HG03108 (cell line): ENCODE data around the gene KRTAP10-12.
"Not testable (repeated sequence)": the region's sequence is repeated elsewhere in the genome, so short reads cannot be mapped to it uniquely, and the experiment has no call there.

Experiments used
- ATAC-seq: cut with Tn5 transposase; IDR thresholded peaks from one replicate; pipeline ENCODE4 v1.9.1; 2021; ENCODE audit warnings: moderate library complexity; ENCODE audit not compliant: unreplicated experiment

The KRTAP10-12 gene

DNA sequence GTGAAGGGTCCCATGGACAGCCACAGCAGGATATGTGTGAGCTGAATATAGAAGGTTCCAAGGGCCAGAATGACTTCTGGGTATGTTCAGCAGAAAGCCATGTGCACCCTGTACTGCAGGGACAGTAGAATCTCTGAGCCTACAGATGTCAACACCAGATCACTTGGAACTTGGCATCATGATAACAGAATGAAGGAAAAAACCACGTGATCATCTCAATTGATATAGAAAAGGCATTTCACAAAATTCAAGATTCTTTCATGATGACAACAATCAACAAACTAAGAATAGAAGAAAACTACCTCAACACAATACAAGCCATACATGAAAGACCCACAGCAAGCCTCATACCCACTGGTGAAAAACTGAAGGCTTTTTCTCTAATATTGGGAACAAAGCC is 29.4 kb upstream of the KRTAP10-12 start:
- no peak for ATAC-seq

DNA sequence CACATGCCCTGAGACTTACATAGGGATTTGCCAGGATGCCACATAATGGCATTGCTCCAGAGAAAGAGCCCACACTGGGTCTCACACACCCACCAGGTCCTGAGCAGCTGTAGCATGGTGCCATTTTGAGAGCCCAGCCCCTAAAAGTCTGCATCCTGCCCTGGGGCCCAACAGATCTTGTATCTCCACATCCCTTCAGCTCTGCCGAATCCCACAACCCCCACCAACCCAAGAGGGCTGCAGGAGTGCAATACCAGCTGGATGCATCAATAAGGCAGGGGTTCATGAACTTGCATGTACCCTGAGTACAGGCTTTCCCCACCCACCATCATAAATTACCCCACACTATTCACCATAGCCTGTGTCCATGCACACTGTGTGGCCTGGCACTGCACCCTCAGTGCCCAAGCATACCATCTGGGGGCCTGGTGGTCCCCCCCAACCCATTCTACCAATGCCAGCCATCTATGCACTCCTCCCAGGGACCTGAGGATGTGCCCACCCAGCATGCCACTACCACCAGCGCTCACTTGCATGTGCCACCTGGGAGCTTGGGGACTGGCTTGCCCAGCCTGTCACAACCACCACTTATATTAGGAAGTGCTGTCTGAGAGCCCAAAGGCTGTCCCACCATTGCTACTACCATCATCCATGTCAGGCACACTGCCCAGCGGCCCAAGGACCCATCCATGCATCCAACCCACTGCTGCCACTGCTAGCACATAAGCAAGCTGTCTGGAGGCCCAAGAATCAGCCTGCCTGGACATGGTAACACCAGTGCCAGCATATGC is 26.1 kb upstream of the KRTAP10-12 start:
- ATAC-seq: no peak

DNA sequence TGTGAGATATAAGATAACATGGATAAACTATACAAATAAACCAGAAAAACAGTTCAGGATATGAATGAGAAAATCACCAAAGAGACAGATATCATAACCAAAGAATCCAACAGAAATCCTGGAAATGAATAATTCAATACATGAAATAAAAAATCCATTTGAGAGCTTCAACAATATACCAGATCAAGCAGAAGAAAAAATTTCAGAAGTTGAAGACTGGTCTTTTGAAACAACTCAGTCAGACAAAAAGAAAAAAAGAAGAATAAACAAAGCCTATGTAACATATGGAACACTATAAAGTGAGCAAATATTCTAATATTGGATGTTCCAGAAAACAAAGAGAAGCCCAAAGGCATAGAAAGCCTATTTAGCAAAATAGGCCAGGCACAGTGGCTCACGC is 25.1 kb upstream of the KRTAP10-12 start:
- ATAC-seq: no peak

DNA sequence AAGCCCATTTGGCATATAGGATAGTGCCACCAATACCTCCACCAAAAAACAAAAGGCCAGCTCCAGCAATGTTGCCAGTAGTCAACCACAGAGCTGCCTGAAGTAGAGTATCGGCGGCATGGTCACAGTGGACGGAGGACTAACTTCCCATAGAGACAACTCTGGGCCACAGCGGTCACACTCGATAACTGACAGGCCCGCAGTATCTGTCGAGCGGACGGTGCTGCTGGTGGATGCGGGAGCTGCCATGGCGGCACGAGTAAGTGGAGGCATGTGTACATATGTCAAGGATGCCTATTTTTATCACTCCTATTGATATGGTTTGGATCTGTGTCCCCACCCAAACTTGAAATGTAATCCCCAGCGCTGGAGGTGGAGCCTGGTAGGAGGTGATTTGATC is 19.1 kb upstream of the KRTAP10-12 start:
- no peak for ATAC-seq

DNA sequence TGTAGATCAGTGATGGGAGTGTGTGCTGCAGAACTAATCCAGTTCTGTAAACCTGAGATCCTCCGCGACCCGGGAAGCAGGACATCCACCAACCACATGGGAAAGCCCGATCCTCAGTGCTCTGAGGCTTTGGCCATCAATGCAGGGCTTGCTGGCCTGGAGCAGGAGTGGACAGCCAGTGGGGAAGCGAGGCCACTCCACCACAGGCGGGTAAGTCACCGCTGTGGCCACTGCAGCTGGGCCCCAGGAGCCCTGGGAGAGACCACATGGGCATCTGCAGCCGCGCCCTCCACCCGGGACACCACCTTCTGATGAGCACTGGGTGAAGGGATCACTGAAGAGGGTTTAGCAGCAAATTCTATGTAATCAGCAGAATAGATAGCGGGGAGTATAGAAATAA is 15.8 kb upstream of the KRTAP10-12 start:
- ATAC-seq: no peak

DNA sequence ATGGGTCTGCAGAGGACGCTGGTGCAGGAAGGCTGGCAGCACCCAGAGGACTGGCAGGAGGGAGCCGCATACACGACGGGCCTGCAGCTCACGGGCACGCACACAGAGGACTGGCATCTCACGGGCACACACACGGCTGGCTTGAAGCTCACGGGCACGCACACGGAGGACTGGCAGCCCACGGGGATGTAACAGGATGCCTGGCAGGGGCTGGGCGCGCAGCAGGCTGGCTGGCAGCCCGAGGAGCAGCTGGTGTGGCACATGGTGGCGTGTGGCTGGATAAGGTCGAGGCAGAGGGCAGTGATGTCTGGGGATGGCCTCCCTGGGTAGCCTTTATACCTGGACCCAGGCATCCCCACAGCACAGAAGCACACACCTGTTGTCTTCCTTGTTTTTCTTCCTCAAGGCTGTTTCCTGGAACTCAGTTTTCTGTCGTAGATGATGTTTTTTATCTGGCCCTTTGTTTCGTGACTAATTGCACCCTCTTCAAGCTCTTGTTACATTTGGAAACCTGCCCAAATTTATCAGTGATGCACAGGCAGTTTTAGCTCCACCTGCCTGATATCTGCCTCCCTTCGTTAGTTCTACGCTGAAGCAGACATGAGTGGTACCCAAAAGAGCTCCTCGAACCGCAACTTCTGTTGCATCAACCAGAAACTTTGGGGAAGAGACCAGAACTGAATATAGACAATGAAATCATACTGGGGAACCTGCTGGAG is 15.0 kb upstream of the KRTAP10-12 start, which contains the start of gene KRTAP12-1:
Gene KRTAP12-1 (minus strand): TSS at position 303 of the 719 bp plus-strand sequence. CDS start 40 bp downstream, at position 263.
- ATAC-seq: no peak

DNA sequence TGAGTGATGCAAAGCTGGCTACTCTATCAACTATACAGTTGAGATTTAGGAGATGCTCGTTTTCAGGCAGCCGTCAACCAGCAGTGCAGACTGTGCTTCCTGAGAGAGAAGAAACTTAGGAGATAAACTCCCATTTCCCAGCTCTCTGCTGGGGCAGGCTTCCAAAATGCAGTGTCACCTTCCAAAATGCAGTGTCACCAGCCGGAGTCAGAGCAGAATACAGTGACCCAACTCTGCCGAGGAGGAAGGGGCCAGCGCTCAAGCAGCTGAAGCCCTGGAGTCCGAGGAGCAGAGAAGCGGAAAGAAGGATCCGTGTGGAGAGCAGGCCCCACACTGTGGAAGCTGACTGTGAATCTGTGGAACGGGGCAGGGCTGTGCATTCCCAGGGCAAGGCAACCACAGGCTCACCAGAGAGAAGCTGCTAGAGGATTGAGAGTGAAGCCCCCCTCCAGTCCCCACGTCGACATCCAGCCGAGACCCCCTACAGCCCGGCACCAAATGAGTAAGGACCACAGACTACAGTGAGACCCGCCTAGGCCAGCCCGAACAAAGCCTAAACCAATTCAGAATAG is 14.3 kb upstream of the KRTAP10-12 start:
- ATAC-seq: no peak

DNA sequence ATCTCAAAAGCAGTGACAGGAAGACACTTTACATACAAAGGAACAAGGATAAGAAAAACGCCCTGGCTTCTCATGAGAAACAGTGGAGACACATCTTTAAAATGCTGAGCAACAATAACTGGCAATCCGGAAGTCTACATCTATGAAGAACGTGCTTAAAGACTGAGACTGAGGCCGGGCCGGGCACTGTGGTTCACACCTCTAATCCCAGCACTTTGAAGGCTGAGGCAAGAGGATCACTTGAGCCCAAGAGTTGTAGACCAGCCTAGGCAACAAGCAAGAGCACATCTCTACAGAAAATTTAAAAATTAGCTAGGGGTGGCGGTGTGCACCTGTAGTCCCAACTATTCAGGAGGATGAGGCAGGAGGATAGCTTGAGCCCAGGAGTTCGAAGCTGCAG is 12.9 kb upstream of the KRTAP10-12 start:
- ATAC-seq: no peak

DNA sequence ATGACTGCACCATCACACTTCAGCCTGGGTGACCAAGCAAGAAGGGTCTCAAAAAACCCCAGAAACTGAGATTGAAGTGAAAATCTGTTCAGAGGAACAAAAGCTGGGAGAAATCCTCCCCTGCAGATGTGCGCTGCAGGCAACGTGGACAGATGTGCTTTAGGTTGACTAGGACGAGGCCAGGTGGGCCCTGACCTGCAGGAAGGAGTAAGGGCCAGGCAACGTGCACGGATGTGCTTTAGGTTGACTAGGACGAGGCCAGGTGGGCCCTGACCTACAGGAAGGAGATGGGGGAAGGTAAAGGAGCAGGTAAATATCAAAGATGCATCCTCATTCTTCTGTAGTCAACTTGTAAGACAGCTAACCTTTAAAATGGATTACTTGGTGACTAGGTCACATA is 12.5 kb upstream of the KRTAP10-12 start:
- no peak for ATAC-seq

DNA sequence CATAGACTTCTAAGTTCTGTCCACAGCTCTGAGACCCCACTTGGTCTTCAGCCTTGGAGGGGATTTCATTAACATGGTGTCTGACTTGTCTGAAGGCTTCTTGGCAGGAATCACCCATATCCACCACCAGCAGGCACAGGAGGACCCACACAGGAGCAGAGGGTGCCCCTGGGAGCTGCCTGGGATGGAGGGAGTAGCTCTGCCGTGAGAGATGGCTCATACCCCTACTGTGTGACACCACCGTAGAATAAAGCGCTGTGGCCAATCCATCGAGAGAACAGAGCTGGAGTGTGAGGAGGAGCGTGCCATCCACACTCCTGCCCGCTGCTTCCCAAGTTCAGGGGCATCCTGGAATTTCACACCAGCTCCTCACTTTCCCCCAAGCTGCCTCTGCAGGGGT is 11.9 kb upstream of the KRTAP10-12 start:
- ATAC-seq: not testable (repeated sequence)

DNA sequence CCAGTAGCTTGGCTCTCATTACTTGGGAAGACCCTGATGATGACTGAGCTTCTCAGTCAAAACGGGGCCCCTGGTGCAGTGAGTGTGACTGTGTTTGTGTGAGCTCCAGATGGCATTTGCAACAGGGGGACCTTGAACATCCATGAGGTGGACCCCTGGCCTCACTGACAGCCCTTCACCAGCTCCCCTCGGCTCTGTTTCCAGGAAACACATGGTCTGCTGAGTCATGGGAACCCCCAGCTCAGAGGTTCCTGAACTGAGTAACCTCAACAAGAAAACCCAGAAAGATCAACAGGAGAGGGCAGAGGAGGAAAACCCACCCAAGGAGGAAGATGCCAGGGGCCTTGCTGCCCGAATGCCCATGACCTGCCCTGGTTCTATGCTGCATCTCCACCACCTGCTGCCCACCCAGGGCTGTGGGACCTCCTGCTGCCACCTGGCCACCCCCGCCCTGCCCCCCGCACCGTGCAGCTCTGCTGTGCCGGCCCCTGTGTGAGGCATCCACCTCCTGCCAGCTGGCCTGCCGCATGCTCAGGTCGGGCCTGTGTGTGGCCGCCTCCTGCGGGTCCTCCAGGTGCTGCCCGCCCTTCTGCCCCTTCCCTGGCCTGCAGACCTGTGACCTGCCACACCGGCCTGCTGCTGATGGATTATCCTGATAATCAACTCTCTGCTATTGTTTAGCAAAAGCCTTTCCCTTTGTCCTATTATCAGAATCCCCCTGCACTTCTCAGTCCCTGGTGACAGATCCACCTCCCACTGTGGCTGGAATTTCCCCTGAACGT is 10.8 kb upstream of the KRTAP10-12 start:
- ATAC-seq: no peak

DNA sequence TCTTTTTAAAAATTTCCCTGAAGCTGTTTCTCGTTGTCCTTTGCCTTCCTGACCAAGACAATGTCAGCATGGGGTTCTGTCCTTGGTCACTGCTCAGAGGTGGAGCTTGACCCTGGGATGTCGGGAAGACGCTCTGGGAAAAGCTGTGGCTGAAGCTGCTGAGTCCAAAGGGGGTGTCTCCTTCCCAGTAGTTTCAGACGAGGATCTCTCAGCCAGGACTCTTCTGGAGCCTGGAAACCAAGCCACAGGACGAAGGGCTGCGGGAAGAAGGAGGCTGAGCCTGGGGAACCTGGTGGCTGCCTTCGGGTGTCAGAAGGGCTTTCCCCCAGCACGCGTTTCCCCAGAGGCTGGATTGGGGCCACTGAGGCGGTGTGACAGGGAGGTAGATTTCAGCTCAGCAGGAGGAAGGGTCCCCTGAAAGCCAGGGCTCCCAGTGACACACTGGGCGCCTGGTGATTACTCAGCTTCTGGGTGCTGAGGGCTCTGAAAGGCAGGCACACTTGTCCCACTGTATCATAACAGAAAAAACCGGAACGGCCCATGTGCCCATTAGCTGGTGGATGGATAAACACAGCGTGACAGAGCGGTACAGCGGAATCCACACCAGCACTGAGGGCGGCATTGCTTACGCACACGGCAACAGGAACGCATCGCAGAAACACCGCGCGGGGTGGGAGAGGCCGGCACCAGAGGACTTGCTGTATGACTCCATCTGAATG is 10.0 kb upstream of the KRTAP10-12 start:
- ATAC-seq: no peak

DNA sequence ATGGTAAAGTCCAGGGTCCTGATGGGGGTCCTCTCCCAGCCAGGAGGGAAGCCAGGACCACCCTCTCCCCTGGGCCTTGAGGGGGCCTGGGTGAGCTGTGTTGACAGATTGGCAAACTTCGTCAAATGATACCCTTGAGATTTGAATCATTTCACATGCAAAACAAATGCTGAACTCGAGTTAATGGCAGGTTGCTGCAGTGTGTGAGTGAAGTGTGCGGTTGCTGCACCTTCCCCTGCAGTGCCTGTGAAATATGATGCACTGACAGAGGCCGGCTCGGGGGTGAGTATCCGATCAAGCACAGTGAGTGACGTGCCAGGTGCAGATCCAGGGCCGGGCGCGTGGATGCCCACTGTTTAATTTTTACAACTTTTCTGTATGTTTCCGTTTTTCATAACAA is 9.3 kb upstream of the KRTAP10-12 start:
- ATAC-seq: no peak

DNA sequence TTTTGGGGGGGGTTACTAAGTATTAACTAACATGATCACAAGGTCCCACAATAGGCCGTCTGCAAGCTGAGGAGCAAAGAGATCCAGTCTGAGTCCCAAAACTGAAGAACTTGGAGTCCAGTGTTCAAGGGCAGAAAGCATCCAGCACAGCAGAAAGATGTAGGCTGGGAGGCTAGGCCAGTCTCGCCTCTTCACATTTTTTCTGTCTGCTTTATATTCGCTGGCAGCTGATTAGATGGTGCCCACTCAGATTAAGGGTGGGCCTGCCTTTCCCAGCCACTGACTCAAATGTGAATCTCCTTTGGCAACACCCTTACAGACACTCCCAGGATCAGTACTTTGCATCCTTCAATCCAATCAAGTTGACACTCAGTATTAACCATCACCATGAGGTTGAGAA is 7.2 kb upstream of the KRTAP10-12 start:
- not testable (repeated sequence) for ATAC-seq

DNA sequence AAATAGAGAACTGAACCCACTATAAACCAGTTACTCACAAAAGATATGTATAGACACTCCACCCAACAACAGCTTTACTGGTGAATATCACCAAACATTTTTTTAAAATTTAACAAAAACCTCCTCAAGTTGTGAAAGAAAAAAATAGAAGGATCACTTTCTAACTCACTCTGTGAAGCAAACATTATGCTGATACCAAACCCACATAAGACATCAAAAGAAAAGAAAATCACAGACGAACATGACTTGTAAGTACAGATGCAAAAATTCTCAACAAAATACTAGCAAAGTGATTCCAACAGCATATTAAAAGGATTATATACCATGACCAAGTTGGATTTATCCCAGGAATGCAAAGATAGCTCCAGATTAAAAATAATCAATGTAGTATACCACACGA is 5.3 kb upstream of the KRTAP10-12 start:
- ATAC-seq: no peak

DNA sequence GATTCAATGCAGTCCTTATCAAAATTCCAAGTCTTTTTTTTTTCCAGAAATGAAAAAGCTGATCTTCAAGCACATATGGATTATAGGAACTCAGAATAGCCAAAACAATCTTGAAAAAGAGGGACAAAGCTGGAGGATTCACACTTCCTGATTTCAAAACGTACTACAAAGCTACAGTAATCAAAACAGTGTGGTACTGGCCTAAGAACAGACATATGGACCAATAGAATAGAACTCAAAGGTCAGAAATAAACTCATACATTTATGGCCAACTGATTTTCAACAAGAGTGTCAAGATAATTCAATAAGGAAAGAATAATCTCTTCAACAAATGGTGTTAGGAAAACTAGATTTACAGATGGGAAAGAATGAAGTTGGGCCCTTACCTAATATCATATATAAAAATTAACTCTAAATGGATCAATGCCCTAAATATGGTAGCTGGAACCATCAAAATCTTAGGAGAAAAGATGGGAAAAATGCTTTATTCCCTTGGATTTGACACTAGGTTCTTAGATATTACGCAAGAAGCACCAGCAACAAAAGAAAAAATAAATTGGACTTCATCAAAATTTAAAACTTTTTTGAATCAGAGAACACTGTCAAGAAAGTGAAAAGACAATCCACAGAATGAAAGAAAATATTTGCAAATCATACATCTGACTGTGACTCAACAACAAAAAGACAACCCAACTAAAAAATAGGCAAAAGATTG is 4.0 kb upstream of the KRTAP10-12 start:
- no peak for ATAC-seq

DNA sequence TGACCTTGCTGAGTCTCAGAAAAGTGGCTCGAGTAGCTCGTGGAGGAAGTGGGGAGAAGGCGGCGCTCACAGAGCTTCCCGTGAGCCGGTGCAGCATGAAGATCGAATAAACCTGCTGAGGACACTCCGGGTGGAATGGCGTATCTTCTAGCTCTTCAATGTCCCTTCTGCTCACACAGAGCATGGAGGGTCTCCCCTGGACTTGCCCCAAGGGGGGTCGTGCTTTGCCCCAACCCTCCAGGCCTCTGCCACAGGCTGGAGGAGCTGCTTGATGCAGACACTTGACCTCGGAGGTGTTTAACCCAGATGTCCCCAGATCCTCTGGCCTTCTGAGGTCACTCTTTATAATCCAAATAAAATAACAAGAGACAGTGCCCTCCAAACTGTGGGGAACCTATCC is 2.2 kb upstream of the KRTAP10-12 start:
- ATAC-seq: no peak

DNA sequence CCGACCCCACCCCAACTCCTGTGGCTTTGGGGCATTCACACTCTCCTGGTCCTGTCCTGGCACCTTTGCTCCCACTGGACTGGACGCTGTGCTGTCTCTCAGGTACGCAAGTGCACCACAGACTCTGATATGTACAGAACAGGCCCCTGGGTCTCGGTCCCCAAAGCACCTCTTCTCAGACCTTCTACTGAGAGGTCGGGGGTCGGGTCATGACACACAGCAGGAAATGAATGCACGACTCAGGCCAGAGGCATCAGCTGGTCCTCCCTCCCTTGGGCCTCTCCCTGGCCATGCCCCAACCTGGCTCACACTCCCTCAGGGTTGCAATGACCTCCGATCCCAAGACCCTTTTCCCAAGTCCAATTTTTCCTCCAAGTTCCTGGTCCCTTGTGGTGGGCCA is 1.8 kb upstream of the KRTAP10-12 start:
- no peak for ATAC-seq

DNA sequence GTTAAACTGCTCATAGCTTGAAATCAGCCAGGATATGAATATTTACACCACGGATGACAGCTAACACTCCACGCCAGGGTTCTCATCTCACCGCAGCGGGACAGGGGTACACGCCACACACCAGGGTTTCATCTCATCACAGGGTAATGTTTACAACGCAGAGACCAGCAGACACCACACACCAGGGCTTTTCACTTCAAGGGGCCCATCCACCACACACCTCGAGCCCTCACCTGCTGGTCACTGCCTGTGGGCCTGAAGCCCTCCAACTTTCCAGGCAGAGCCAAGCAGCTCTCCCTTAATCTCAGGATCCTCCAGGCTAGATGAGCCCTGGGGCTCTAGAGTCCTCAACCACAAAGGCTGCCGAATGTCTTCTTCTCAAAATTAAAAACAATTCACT is 1.3 kb upstream of the KRTAP10-12 start:
- ATAC-seq: no peak

DNA sequence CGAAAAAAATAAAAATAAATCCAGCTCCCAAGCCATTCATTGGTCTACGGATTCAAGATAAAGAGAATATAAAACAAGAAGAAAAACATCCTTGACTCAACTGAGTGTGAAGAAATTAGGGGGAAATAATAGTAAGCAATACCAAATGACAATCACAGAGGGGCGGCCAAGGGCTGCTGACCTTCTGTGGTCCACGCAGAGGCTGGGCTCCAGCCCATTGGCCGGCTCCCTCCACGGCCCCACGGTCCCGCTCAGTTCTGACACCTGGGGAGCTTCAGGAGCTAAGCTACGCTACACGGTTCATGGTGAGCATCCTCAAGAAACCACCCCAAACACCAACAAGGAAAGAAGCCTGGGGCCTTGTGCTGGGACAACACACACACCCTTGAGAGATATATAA is 400 bp upstream of the KRTAP10-12 start:
- ATAC-seq: no peak
